ENCODE data around the gene DLEC1. TPM values are rescaled to one million over a fixed set of nuclear protein-coding genes. Genes with fewer than 3 reads are reported as not detected.

The DLEC1 gene
- total RNA-seq, 4 donors from 2014 or later: 1.5 to 2.8 (median 1.9) TPM; not detected in 1

DNA sequence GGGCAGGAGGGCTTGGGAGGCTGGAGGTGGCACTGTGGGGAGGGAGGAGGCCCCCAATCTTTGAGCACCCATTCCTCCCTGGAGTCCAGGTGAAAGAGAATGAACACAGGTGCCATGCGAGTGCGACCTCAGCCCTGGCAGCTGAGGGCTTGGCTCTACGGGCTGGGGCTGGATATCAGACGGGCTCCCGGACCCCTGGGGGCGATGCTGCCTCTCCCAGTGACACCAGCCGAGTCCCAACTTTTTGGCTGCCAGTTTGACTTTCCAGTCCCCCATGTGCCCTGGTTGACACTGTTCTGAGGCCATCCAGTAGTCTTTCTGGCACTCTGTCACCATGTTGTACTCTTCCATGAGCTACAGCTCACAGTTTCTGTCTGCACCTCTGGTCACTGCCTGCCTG, 47.2 kb upstream of the DLEC1 start:
- no peak for DNase-seq
- Histone ChIP-seq H3K4me3 (no peak overlapping the region), H3K36me3 (no peaks in the 10 kb centered on the region), H3K4me1 (peaks cover 0 to 5% of the 10 kb centered on the region in 2 donors), H3K9me3 (no peaks in the 10 kb centered on the region), H3K27me3 (no peaks in the 10 kb centered on the region), H3K27ac (no peak overlapping the region)
- intact Hi-C loops (cut with DNase I; ENCODE audit: low total_unique reads): no loop called here
- TF ChIP-seq POLR2A (IDR thresholded peaks at IDR 0.05): no peak
- TF ChIP-seq, protein P1, sequence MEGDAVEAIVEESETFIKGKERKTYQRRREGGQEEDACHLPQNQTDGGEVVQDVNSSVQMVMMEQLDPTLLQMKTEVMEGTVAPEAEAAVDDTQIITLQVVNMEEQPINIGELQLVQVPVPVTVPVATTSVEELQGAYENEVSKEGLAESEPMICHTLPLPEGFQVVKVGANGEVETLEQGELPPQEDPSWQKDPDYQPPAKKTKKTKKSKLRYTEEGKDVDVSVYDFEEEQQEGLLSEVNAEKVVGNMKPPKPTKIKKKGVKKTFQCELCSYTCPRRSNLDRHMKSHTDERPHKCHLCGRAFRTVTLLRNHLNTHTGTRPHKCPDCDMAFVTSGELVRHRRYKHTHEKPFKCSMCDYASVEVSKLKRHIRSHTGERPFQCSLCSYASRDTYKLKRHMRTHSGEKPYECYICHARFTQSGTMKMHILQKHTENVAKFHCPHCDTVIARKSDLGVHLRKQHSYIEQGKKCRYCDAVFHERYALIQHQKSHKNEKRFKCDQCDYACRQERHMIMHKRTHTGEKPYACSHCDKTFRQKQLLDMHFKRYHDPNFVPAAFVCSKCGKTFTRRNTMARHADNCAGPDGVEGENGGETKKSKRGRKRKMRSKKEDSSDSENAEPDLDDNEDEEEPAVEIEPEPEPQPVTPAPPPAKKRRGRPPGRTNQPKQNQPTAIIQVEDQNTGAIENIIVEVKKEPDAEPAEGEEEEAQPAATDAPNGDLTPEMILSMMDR (IDR thresholded peaks at IDR 0.05): no peak

GRCh38 chr3:37992271-37993066, 46.5 kb upstream of the DLEC1 start:
- Histone ChIP-seq H3K27me3 (no peaks in the 10 kb centered on the region), H3K4me3 (no peak overlapping the region), H3K4me1 (peaks cover 0 to 5% of the 10 kb centered on the region in 2 donors), H3K36me3 (no peaks in the 10 kb centered on the region), H3K9me3 (no peaks in the 10 kb centered on the region), H3K27ac (no peak overlapping the region)
- intact Hi-C loops (cut with DNase I; ENCODE audit: low total_unique reads): no loop called here
- no peak for DNase-seq
- TF ChIP-seq, protein P1 (IDR thresholded peaks at IDR 0.05): no peak
- TF ChIP-seq POLR2A (IDR thresholded peaks at IDR 0.05): no peak

DNA sequence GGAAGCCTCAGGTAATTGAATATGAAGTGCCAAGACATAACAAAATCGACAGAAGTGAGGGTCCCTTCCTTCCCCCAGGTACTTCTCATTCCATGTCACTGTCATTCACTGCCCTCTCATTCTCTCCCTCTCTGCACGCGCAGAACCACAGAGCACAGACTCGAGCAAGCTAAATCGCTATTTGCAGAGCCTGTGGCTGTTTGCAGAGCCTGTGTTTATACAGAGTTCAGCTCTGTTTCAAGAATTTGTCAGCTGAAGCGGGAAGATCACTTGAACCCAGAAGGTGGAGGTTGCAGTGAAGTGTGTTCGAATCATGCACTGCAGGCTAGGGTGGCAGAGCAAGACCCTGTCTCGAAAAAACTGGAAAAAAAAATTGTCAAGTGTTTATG, 45.9 kb upstream of the DLEC1 start:
- peaks cover under 1 to 5% of the 10 kb centered on the region in 2 donors for H3K4me1 ChIP-seq
- peak in 1 of 2 donors; percentile 10 for DNase-seq
- H3K9me3 ChIP-seq: no peaks in the 10 kb centered on the region
- TF ChIP-seq, protein P1 (IDR thresholded peaks at IDR 0.05): no peak
- no peak for TF ChIP-seq POLR2A (IDR thresholded peaks at IDR 0.05)
- no peaks in the 10 kb centered on the region for H3K36me3 ChIP-seq
- intact Hi-C loops (cut with DNase I; ENCODE audit: low total_unique reads): no loop called here
- H3K27me3 ChIP-seq: no peaks in the 10 kb centered on the region
- H3K27ac ChIP-seq: peak overlapping the region; percentile 67 to 83
- H3K4me3 ChIP-seq: no peak overlapping the region

GRCh38 chr3:37993460-37993819, 45.6 kb upstream of the DLEC1 start:
- Histone ChIP-seq H3K9me3 (no peaks in the 10 kb centered on the region), H3K36me3 (no peaks in the 10 kb centered on the region), H3K27ac (peak overlapping the region; percentile 67 to 83), H3K4me3 (peak overlapping the region; percentile 37 to 54), H3K27me3 (no peaks in the 10 kb centered on the region), H3K4me1 (peaks cover 4 to 5% of the 10 kb centered on the region in 2 donors)
- TF ChIP-seq POLR2A (IDR thresholded peaks at IDR 0.05): no peak
- TF ChIP-seq, protein P1 (IDR thresholded peaks at IDR 0.05): no peak
- DNase-seq: no peak
- intact Hi-C loops (cut with DNase I; ENCODE audit: low total_unique reads): no loop called here

DNA sequence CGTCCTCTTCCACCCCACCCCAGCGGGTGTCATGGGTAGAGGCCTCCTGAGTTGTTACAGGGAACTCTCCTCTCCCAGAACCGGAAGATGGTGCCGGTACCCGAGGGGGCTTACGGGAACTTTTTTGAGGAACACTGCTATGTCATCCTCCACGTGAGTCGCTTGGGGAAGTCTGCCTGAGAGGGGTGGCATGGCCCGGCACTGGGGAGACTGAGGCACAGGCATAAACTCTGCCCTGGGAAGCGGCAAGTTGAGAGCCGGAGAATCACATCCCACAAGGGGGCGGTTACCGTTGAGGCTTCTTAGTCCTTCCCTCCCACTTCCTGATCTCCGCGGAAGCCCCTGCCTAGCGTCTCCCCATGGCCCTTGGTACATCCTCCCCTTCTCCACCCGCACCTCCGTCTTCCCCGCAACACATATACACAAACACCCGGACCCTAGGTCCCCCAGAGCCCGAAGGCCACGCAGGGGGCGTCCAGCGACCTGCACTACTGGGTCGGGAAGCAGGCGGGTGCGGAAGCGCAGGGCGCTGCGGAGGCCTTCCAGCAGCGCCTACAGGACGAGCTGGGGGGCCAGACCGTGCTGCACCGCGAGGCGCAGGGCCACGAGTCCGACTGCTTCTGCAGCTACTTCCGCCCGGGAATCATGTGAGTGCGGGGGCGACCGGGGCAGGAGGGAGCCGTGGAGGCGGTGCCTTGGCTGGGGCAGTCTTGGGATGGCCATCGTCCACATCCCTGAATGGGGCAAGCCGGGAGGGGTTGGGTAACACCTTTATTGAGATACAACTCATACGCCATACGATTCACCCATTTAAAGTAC, 45.0 kb upstream of the DLEC1 start:
- intact Hi-C loops (cut with DNase I; ENCODE audit: low total_unique reads): no loop called here
- Histone ChIP-seq H3K27me3 (no peaks in the 10 kb centered on the region), H3K27ac (peak overlapping the region; percentile 67 to 83), H3K4me1 (peaks cover 5% of the 10 kb centered on the region in 2 donors), H3K36me3 (no peaks in the 10 kb centered on the region), H3K4me3 (peak overlapping the region; percentile 37 to 54), H3K9me3 (no peaks in the 10 kb centered on the region)
- DNase-seq: peak; percentile 83 to 87
- TF ChIP-seq, protein P1 (IDR thresholded peaks at IDR 0.05): peak in 3 of 4 experiments; percentile 4 to 24 (median 21)
- TF ChIP-seq POLR2A (IDR thresholded peaks at IDR 0.05): peak in 1 of 2 donors; percentile 53
